ENCODE measurements around the gene JSRP1. TPM values are rescaled to one million over a fixed set of nuclear protein-coding genes. Genes with fewer than 3 reads are reported as not detected.

The JSRP1 gene
- total and polyA plus RNA-seq, 2 experiments from 2014 or later, result 2.4 to 3.1 TPM

GRCh38 chr19:2282862-2283237, 26.6 kb upstream of the JSRP1 start:
- no peak overlapping the region; the same call in 1 of the 2 replicates for H2AFZ ChIP-seq
- no peaks in the 10 kb centered on the region for H3K9me2 ChIP-seq (ENCODE audit: insufficient read depth)
- no peak overlapping the region for H3K27ac ChIP-seq (ENCODE audit: low read depth)
- no peaks in the 10 kb centered on the region; the same call in 2 of the 3 replicates for H3K36me3 Mint-ChIP-seq (ENCODE audit: low read depth)
- ATAC-seq (no peak), DNase-seq (ENCODE audit: low spot score) (no peak)
- H3K27me3 ChIP-seq (ENCODE audit: insufficient read depth), result peaks cover 28% of the 10 kb centered on the region
- peaks cover 17% of the 10 kb centered on the region for H3K27me3 Mint-ChIP-seq (ENCODE audit: insufficient read depth, low read depth, poor library complexity)
- no peaks in the 10 kb centered on the region for H4K20me1 ChIP-seq (replicated peaks; ENCODE audit: insufficient read depth)
- H3F3A ChIP-seq (replicated peaks; ENCODE audit: low read depth), result 0 out of 2 replicates have a peak, but pooled peaks cover 2% of the 10 kb centered on the region
- H3K9me3 Mint-ChIP-seq, result no peaks in the 10 kb centered on the region; the same call in 2 of the 3 replicates
- no peaks in the 10 kb centered on the region for H3K36me3 ChIP-seq (ENCODE audit: insufficient read depth)
- H3K4me1 Mint-ChIP-seq, result peaks cover 3% of the 10 kb centered on the region; the same call in 2 of the 3 replicates
- H3K27ac Mint-ChIP-seq, result no peak overlapping the region
- H3K4me1 ChIP-seq (ENCODE audit: insufficient read depth), result no peaks in the 10 kb centered on the region
- TF ChIP-seq ZNF462 (CRISPR knock-in tag; IDR thresholded peaks at IDR 0.05) (no peak), ZNF331 (CRISPR knock-in tag; IDR thresholded peaks at IDR 0.05; ENCODE audit: low read depth) (no peak), CTCF (conservative IDR thresholded peaks at IDR 0.05; ENCODE audit: low read depth in 2 of 2) (no peak), POLR2AphosphoS5 (IDR thresholded peaks at IDR 0.05; ENCODE audit: low read depth) (no peak), REST (IDR thresholded peaks at IDR 0.05; ENCODE audit: unreplicated experiment) (no peak), STAT1 (IDR thresholded peaks at IDR 0.05; ENCODE audit: unreplicated experiment) (no peak), ZNF114 (CRISPR knock-in tag; IDR thresholded peaks at IDR 0.05) (no peak), EZH2phosphoT487 (IDR thresholded peaks at IDR 0.05; ENCODE audit: unreplicated experiment) (no peak), JUNB (IDR thresholded peaks at IDR 0.05; ENCODE audit: unreplicated experiment) (no peak), EZH2 (IDR thresholded peaks at IDR 0.05; ENCODE audit: low read depth, unreplicated experiment) (no peak), ETS1 (IDR thresholded peaks at IDR 0.05) (no peak), CREB1 (CRISPR knock-in tag; IDR thresholded peaks at IDR 0.05; ENCODE audit: low read depth) (no peak), NANOG (IDR thresholded peaks at IDR 0.05; ENCODE audit: borderline replicate concordance) (no peak)
- peak overlapping the region; percentile 66 for H3K4me3 Mint-ChIP-seq
- peak overlapping the region; percentile 88 for H3K4me2 ChIP-seq
- no peaks in the 10 kb centered on the region for H3K79me2 ChIP-seq (replicated peaks; ENCODE audit: insufficient read depth)
- peak overlapping the region; percentile 69 for H3K4me3 ChIP-seq

Data from GM23338 (cell line).